ENCODE measurements around the gene SDK2.

DNA sequence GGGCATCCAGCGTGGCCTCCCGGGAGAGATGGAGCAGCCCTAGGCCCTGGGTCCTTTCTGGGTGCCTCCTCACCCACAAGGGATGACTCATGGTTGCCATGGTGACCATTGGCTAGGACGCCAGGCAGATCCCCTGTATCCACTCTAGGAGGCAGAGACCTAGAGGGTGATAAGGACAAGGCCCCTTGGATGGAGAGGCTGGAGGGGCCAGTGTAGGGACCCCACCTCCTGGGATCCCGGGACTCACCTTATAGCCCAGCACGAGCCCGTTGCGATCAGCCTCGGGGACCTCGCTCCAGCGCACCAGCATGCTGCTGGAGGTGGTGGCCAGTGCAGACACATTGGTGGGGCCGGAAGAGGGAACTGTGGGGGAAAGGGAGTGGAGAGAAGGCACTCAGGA is 250.3 kb downstream of the SDK2 start:
- TF ChIP-seq, protein P1, sequence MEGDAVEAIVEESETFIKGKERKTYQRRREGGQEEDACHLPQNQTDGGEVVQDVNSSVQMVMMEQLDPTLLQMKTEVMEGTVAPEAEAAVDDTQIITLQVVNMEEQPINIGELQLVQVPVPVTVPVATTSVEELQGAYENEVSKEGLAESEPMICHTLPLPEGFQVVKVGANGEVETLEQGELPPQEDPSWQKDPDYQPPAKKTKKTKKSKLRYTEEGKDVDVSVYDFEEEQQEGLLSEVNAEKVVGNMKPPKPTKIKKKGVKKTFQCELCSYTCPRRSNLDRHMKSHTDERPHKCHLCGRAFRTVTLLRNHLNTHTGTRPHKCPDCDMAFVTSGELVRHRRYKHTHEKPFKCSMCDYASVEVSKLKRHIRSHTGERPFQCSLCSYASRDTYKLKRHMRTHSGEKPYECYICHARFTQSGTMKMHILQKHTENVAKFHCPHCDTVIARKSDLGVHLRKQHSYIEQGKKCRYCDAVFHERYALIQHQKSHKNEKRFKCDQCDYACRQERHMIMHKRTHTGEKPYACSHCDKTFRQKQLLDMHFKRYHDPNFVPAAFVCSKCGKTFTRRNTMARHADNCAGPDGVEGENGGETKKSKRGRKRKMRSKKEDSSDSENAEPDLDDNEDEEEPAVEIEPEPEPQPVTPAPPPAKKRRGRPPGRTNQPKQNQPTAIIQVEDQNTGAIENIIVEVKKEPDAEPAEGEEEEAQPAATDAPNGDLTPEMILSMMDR (IDR thresholded peaks at IDR 0.05) = no peak
- no peak for TF ChIP-seq POLR2A (IDR thresholded peaks at IDR 0.05)
